22Rv1 (cell line): Measurements from ENCODE around the gene ENPP6.

Experiments used
- CTCF ChIP-seq: fragments of 450-650 bp; IDR thresholded peaks from 2 replicates; pipeline ENCODE4 v1.5.1; 2017; ENCODE audit warnings: mild to moderate bottlenecking
- ZFX ChIP-seq: fragments of 450-650 bp; IDR thresholded peaks from 2 replicates; pipeline ENCODE4 v1.6.1; 2017; ENCODE audit warnings: antibody characterized with exemption, borderline replicate concordance

- TF ChIP-seq CTCF: no peak
- TF ChIP-seq ZFX: no peak
Observed at GRCh38 chr4:184136525-184136924, 81.1 kb downstream of the ENPP6 start.
